Esophagus mucosa (tissue), 1 donor: ENCODE measurements around the gene NFKBIA. TPM values are rescaled to one million over a fixed set of nuclear protein-coding genes. Genes with fewer than 3 reads are reported as not detected.
"Not testable (repeated sequence)": the region's sequence is repeated elsewhere in the genome, so short reads cannot be mapped to it uniquely, and the experiment has no call there.

Experiments
- ATAC-seq: fragments of 200-7000 bp; cut with Tn5 transposase; one replicate; pipeline ENCODE4 v1.9.1; 2020
- total RNA-seq: library from RNA; stranded (reverse); gene quantifications from one replicate; pipeline ENCODE4 v1.2.4, GENCODE V29; 2023
- donor health status: DM: yes; HTN: yes; CAD: no.

The NFKBIA gene
- total RNA-seq, 1 donor from 2014 or later: 119 TPM

GRCh38 chr14:35368139-35368460 lies 36.4 kb downstream of the NFKBIA start:
- ATAC-seq: no peak

GRCh38 chr14:35367056-35367372 lies 37.5 kb downstream of the NFKBIA start:
- ATAC-seq: no peak

- no peak for ATAC-seq
These were observed 38.0 kb downstream of the NFKBIA start for GRCh38 chr14:35366521-35366976.

GRCh38 chr14:35366056-35366451 lies 38.5 kb downstream of the NFKBIA start:
- no peak for ATAC-seq

GRCh38 chr14:35365130-35366055 lies 39.2 kb downstream of the NFKBIA start:
- peak; percentile 82 for ATAC-seq

- no peak for ATAC-seq
These were observed 41.6 kb downstream of the NFKBIA start for GRCh38 chr14:35362911-35363374.

- no peak for ATAC-seq
These were observed 42.1 kb downstream of the NFKBIA start for GRCh38 chr14:35362450-35362849.

GRCh38 chr14:35361141-35361480 lies 43.4 kb downstream of the NFKBIA start:
- ATAC-seq: no peak

- ATAC-seq: not testable (repeated sequence)
These were observed 44.9 kb downstream of the NFKBIA start for GRCh38 chr14:35359655-35360054.

GRCh38 chr14:35355981-35356841 lies 48.3 kb downstream of the NFKBIA start:
- ATAC-seq: peak; percentile 90

- peak; percentile 30 for ATAC-seq
These were observed 49.3 kb downstream of the NFKBIA start for GRCh38 chr14:35355235-35355634.

- ATAC-seq: peak; percentile 52
These were observed 51.0 kb downstream of the NFKBIA start for GRCh38 chr14:35353409-35354172.

GRCh38 chr14:35352274-35353233 lies 52.0 kb downstream of the NFKBIA start:
- no peak for ATAC-seq

GRCh38 chr14:35351897-35352273 lies 52.7 kb downstream of the NFKBIA start:
- no peak for ATAC-seq

Other genes with a start within 250 kb of the NFKBIA start
- 188 TPM for gene PSMA6, start 112.4 kb downstream of the NFKBIA start, total RNA-seq
- gene INSM2, start 129.4 kb upstream of the NFKBIA start, total RNA-seq: not detected